ENCODE data around the gene RPL15.

DNA sequence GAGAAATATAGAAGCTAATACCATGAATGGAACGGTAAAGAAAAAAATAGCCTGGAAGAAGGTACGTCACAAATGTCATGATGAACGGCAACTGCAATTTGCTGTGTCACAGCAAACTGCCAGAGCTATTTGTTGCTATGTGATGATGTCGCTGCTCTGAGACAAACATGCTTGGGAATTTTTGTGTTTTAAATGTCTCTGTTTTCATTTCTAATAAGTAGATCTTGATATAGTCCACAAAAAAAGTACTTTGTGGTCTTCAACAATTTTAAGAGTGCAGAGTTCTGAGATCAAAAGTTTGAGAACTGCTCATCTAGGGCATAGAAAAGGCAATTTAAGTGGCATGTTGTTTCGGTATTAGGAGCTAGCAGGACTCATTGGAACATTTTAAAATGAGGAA, 23.8 kb downstream of the RPL15 start:
- TF ChIP-seq, protein P1, sequence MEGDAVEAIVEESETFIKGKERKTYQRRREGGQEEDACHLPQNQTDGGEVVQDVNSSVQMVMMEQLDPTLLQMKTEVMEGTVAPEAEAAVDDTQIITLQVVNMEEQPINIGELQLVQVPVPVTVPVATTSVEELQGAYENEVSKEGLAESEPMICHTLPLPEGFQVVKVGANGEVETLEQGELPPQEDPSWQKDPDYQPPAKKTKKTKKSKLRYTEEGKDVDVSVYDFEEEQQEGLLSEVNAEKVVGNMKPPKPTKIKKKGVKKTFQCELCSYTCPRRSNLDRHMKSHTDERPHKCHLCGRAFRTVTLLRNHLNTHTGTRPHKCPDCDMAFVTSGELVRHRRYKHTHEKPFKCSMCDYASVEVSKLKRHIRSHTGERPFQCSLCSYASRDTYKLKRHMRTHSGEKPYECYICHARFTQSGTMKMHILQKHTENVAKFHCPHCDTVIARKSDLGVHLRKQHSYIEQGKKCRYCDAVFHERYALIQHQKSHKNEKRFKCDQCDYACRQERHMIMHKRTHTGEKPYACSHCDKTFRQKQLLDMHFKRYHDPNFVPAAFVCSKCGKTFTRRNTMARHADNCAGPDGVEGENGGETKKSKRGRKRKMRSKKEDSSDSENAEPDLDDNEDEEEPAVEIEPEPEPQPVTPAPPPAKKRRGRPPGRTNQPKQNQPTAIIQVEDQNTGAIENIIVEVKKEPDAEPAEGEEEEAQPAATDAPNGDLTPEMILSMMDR (IDR thresholded peaks at IDR 0.05): no peak
- TF ChIP-seq ZFX (IDR thresholded peaks at IDR 0.05; ENCODE audit: borderline replicate concordance): no peak
